ENCODE results near the gene KMT2C.
"Not testable (repeated sequence)": the region's sequence is repeated elsewhere in the genome, so short reads cannot be mapped to it uniquely, and the experiment has no call there.

KMT2C gene

DNA sequence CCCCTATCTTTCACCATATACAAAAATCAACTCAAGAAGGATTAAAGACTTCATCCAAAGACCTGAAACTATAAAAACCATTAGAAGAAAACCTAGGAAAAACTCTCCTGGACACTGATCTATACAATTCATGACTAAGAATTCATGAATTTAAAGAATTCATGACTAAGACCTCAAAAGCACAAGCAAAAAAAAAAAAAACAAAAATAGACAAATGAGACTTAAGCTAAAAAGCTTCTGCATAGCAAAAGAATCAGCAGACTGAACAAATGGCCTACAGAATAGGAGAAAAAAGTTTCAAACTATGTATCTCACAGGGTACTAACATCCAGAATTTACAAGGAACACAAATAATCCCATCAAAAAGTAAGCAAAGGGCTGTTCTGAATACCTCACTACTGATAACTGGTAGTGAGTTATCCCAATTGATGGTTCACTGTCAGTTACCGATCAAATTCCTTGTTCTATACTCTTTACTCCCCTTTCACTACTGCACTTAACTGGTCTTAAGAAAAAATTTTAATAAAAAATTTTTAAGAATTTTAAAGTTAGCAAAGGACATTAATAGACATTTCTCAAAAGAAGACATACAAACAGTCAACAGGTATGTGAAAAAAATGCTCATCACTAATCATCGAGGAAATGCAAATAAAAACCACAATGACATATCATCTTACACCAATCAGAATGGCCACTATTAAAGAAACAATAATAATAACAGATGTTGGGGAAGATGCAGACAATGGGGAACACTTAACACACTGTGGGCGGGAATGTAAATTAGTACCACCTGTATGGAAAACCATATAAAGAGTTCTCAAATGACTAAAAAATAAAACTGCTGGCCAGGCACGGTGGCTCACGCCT, 33.2 kb downstream of the KMT2C start:
- DNase-seq (ENCODE audit: low read depth), result no peak

DNA sequence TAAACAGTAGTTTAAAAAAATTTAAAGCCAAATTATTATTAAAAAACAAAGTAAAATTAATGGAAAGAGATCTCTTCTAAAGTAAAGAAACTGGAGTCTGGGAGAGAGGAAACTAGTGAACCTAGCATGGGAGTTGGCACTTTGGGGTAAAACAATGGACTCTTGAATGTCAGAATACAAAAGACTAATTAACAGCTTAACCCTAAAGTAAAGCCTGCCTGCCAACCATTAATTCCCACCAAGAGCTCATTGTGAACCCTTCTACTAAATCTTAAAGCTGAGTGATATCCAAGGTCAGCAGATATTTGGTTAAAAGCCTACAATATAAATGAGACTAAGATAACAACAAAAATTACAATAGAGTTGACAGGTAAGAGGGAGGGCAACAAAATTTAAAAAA, 36.5 kb downstream of the KMT2C start:
- DNase-seq (ENCODE audit: low read depth), result no peak

DNA sequence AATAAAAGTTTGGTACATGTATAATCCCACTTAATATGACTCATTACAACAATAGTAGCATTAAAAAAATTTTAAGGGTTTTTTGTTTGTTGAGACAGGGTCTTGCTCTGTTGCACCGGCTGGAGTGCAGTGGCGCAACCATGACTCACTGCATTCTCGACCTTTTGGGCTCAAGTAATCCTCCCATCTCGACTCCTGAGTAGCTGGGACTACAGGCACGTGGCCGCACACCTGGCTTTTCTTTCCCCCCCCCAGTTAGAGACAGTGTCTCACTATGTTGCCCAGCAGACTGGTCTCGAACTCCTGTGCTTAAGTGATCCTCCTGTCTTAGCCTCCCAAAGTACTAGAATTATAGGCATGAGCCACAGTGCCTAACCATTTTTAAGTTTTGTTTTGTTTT, 40.7 kb downstream of the KMT2C start:
- DNase-seq (ENCODE audit: low read depth), result no peak

DNA sequence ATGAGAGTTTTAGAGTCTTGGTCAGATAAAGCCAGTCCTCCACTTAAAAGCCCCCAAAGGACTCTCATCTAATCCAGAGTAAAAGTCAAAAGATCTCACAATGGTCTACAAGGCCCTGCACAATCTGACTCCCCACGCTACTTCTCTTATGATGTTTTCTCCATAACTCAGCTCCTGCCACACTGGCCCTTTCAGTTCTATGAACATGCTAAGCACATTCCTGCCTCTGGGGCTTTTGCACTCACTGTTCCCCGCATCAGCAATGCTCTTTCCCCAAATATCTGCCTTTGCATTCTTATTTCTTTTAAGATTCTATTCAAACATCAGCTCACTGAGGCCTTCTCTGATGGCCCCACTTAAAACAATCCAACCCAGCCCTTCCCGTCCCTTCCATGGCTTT, 41.6 kb downstream of the KMT2C start:
- DNase-seq (ENCODE audit: low read depth), result not testable (repeated sequence)

DNA sequence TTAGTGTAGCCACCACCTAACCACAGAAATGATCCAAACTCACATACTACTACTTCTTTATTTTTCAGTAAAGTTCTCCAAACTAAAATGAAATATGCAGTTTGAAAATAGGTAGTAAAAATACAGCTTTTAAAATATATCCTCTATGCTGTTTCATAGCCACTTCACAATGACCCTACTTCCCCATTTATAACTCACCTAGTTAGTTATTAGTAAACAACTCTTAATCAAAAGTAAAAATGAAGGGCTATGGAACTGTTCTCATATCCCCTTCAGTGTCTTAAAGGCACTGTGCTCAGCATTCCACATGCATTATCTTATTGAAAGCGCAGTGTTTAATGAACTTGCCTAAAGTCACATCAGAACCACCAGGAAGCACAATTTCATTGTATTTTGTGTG, 43.5 kb downstream of the KMT2C start:
- DNase-seq (ENCODE audit: low read depth), result no peak

DNA sequence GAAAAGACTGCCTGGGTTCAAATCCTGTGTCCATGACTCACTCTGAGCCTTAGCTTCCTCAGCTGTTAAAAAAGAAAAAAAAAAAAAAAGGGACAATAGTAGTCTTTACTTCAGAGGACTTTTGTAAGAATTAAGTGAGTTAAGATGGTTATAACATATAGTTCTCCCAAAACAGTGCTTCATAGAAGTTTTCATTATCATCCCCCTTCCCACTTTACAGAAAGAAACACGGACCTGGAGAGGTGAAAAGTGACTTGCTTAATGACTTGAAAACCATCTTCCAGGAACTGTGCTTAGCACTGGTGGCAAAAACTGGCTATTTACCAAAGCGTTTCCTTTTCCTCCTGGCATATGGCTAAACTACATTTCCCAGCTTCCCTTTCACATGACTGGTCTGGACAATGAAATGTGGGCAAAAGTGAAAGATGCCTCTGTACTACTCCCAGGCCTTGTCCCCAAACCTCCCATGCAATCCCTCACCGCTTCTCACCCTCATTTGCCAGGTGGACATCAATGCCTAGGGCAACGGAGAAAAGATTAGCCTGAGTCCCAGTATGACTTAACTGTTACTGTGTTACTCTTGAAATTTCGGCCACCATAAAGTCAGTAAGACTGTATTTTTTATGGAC, 49.6 kb downstream of the KMT2C start:
- DNase-seq (ENCODE audit: low read depth), result not testable (repeated sequence)

DNA sequence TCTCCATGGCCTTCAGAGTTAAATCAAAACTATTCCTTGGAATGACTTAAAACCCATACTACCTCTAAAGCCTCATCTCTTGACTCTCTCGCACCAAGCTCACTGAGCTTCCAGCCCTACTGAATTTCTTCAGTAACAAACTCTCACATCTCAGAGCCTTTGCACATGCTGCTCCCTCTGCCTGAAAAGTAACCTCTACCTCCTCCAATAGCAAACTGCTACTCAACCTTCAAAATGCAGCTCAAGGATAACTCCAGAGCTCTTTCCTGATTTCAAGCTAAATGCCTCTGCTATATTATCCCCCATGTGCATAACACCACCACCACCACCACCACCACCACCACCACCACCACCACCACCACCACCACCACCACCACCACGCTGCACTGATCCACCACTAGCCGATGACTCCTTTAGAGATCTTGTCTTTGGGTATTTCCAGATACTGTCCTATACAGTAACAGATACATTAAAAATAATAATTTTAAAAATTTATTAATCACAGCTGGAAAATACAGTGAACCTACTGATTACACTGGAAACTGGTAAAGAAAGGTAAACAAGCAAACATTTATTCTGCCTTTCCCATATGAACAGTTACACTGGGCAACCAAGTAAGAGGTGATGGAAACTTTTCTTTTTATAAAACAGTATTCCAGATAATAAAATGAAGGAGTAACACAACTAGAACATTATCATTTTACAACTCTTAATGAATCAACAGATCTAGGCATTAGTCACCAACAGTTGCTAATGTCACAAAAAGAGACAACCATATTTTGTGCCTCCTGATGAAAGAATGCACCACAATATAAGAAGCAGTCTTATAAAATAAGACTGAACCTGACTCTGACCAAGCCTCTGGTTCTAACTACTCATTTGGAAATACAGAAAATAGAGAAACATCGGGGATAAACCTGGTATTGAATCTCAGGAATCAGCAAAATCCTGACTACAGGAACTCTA, 51.3 kb downstream of the KMT2C start:
- not testable (repeated sequence) for DNase-seq (ENCODE audit: low read depth)

DNA sequence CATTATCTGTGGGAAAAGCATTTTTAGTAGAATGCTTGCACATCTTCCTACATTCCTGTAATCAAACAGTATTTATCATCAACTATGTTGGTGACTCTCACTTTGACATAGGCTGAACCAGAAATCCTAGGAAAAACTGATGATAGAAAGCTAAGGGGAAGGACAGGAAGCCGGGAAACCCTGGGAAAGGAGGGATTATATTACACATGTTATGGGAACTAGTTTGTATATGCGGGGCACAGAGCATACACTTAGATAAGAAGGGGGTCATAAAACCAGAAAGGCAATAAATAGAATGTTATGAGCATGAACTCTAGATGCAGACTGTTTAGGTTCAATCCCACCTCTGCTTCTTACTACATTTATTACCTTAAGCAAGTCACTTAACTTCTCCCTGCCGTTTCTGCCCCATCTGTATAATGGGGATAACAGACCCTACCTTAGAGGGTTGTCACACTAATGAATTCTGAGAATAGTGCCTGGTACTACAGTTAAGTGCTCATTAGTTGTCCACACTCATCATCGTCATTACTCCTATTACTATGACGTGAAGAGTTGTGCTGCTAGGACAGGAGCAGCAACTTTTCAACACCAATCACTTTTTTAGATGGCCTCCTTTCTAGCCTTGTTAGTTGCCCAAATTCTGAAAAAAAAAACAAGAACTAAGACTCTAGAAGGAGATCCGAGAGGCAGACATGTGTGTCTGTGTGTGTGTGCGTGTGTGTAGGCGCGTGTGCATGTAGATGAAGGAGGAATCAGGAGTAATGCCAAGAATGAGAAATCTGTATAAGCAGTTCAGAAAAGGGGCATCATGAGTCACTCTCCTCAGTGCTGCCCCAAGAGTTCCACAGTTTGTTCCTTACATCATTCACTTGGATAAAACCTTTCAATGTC, 52.2 kb downstream of the KMT2C start:
- DNase-seq (ENCODE audit: low read depth), result no peak

DNA sequence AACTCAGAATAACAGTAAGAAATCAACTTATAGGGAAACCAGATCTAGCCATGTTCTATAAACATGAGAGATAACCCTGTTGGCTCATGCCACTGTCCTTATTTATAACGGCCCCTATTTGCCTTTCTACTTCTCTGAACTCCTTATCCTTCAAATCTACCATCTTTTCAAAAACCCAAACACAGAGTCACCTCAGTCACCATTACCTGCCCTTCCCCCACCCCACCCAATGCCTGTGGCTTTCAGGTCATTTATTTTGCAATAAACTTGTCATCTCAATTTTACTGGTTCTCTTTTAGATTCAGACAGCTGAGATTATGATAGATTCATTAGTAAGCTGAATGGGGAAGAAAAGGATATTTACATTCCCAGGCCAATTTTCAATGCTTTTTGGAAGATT, 53.6 kb downstream of the KMT2C start:
- no peak for DNase-seq (ENCODE audit: low read depth)

DNA sequence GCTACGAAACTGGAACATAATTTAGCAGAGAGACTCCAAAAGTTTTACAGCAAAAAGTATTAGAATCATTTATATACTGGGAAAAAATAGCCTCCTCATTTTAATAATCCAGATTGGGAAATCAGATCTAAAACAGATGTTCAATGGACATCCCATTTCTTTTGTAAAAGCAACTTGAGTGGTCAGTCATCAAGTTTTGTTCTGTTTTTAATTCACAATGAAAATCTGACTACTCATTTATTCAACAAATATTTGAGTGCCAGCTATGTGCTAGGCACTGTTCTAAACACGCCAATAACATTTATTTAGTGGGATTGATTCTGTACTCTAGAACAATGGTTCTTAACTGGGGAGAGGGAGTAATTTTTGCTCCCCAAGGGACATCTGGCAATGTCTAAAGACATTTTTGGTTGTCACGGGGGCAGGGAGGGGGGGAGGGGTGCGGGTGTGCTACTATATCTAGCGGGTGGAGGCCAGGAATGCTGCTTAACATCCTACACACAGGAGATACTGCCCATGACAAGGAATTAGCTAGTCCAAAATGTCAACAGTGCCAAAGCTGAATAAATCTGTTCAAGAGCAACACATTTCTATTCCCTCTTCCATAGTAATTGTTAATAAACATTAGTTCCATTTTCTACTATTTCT, 54.7 kb downstream of the KMT2C start:
- not testable (repeated sequence) for DNase-seq (ENCODE audit: low read depth)

DNA sequence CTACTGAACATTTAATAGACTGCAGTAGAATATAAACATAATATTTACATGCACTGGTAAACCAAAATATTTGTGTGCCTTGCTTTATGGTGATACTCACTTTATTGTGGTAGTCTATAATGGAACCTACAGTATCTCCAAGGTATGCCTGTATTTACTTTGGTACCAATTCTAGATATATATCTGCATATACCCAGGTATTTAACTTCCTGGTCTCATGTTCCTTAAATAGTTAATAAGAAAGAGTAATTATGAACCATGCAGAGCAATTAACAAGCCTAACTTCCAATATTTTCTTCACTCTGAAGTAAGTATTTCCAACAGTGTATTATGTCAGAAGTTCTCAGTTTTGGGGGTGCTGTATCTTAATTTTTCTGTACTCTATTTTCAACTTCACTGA, 57.3 kb downstream of the KMT2C start:
- not testable (repeated sequence) for DNase-seq (ENCODE audit: low read depth)

DNA sequence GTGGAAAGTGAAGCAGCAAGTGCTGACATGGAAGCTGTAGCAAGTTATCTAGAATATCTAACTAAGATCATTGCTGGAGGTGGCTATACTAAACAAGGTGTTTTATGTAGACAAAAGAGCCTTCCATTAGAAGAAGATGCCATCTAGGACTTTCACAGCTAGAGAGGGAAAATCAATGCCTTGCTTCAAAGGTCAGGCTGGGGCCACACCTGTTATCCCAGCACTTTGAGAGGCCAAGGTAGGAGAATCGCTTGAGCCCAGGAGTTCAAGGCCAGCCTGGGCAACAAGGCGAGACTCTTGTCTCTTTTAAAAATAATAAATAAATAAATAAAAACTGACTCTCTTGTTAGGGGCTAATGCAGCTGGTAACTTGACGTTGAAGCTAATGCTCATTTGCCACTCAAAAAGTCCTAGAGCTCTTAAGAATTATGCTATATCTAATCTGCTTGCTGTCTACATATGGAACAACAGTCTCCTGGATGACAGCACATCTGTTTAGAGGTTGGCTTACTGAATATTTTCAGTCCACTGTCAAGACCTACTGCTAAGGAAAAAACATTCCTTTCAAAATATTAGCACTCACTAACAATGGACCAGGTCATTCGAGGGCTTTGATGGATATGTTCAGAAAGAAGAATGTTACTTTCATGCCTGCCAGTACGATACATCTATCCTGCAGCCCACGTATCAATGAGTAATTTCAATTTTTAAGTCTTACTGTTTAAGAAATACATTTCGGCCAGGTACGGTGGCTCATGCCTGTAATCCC, 58.9 kb downstream of the KMT2C start:
- DNase-seq (ENCODE audit: low read depth), result not testable (repeated sequence)

DNA sequence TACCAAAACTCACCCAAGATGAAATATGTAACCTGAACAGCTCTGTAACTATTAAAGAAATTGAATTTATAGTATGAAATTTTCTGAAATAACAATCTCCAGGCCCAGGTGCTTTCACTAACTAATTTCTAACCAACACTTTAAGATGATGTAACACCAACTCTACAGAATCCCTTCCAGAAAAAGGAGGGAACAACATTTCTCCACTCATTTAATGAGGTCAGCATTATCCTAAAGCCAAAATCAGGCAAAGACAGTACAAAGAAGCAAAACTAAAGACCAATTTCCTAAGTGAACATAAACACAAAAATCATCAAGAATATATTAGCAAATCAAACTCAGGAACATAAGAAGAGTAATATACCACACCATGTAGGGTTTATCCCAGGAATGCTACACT, 65.5 kb downstream of the KMT2C start:
- no peak for DNase-seq (ENCODE audit: low read depth)

DNA sequence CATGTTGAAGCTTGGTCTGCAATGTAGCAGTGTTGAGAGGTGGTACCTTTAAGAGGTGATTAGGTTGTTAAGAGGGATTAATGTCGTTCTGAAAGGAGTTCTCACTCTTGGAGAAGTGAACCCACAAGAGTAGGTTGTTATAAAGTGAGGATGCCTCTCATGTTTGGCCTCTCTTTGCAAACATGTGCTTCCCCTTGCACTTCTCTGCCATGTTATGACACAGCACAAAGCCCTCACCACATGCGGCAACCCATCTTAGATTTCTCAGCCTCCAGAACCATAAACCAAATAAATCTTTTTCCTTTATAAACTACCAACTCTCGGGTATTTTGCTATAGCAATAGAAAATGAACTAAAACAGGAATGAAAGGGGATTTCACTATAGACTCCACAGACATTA, 66.3 kb downstream of the KMT2C start:
- no peak for DNase-seq (ENCODE audit: low read depth)

DNA sequence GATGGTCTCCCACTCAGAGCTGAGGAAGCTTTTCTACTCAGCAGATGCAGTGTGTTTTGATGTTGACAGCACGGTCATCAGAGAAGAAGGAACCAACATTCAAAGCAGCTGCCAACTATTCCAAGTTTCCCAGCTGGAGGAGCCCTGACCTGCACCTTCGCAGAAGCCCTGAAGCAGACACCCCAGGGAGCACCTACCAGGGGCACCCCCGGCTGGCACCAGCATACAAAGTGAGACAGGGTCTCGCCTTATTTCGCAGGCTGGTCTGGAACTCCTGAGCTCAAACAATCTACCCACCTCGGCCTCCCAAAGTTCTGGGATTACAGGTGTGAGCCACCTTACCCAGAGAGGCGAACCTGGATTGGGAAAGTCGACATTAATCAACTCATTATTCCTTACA, 68.6 kb downstream of the KMT2C start:
- no peak for DNase-seq (ENCODE audit: low read depth)

DNA sequence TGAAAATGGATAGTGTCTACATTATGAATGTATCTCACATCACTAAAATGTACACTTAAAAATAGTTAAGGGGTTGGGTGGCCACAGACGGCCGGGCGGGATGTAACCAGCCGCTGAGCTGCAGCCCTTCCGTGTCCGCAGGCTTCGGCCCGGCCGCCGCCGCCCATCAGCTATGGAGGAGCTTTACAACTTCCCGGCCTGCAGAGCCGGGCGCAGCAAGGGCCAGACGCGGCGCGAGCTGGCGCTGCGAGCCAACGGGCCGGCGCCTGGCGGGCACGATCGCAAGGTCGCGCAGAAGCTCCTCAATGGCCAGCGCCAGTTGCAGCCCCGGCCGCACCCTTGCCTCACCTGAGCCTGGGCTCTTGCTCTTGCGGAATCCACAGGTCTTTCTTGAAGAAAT, 69.1 kb downstream of the KMT2C start:
- DNase-seq (ENCODE audit: low read depth), result no peak

DNA sequence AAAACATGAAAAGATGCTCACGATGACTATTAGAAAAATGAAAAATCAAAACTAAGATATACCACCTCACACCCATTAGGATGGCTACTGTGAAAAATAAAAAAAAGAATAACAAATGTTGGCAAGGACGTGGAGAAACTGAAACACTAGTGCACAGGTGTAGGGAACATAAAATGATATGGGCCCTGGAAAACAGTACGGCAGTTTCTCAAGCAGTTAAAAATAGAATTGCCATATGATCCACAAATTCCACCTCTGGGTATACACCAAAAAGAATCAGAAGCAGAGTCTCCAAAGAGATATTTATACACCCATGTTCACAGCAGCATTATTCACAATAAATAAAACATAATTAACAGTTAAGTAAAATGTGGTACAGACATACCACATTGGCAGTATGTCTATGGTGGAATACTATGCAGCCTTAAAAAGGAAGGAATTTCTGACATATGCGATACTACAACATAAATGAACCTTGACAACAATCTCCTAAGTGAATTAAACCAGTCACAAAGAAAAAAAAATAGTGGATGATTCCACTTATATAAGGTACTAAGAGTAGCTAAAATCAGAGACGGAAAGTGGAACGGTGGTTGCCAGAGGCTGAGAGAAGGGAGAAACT, 69.7 kb downstream of the KMT2C start:
- no peak for DNase-seq (ENCODE audit: low read depth)

DNA sequence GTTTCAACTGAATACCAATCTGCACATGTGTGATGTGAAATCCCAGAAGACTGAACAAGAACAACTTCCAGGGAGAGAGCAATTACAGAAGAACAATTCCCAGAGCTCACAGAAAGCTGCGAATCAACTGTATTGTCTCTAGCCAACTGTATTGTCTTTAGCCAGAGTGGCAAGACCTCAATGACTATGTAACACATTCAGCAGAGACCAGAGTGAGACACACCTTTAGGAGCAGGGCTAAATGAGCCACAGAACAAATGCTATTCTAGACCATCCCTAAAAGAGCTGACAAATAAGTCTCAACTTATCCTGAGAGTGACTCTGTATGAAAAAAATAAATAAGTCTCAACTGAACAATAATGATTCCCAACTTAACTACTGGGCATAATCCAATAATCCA, 72.0 kb downstream of the KMT2C start:
- no peak for DNase-seq (ENCODE audit: low read depth)

DNA sequence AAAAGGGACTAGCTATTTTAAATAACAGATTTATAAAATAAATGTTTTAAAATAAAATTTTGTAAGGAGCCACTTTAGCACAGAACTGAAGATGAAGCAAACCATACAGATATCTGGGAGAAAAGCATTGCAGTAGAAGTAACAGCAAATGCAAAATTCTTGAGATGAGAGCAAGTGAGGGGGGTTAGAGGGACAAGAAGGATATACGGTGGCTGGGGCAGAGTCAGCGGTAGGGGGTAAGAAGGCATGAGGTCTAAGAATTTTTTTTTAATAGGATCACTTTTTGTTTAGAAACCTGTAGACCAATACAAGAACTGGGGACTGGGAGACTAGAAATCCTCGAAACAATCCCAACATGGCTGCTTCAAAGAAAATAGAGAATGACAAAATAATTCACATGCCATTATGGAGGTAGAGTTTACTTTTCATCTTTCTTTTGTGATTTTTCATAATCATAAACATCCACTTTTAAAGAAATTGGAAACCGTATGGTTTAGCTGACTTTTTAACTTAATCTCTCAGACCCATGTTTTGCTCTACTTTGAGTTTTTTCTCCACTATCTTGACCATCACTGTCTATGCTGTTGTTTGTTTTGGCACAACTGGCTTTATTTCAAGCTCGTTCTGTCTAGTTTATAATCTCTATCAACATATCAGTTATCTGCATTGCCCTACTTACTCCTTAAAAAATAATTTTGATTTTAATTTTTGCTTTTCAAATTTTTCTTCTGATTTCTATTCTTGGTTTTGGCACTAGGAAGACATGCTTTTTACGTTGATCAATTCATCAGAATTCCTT, 73.5 kb downstream of the KMT2C start:
- no peak for DNase-seq (ENCODE audit: low read depth)

Measured in stimulated activated CD8-positive, alpha-beta memory T cell treated with anti-CD3 and anti-CD28 coated beads, Interleukin-15, amount 100 ng/mL, for 1 hour (primary cell).